Upper lobe of left lung (tissue), 4 donors: ENCODE results near the gene PROSER2.

Experiments
- POLR2A ChIP-seq, 4 donors: fragments of 450-650 bp; IDR thresholded peaks; one replicate each; pipeline ENCODE4 v1.5.1; 2016 to 2017; ENCODE audit warnings: antibody characterized with exemption in 4 of 4, mild to moderate bottlenecking in 2 of 4
- POLR2AphosphoS5 ChIP-seq, 2 donors: sonication (generic); formaldehyde crosslinking; IDR thresholded peaks; one replicate each; pipeline ENCODE4 v1.5.1; 2017; ENCODE audit warnings: antibody characterized with exemption in 2 of 2
- TF ChIP-seq, protein P1 (sequence below), 6 experiments: fragments of 450-650 bp in 4 of 6; fragments of 200-600 bp in 2 of 6; sonication (generic) in 2 of 6; IDR thresholded peaks; one replicate each; pipeline ENCODE4 v1.5.1; 2016 to 2019; ENCODE audit warnings: antibody characterized with exemption in 6 of 6

DNA sequence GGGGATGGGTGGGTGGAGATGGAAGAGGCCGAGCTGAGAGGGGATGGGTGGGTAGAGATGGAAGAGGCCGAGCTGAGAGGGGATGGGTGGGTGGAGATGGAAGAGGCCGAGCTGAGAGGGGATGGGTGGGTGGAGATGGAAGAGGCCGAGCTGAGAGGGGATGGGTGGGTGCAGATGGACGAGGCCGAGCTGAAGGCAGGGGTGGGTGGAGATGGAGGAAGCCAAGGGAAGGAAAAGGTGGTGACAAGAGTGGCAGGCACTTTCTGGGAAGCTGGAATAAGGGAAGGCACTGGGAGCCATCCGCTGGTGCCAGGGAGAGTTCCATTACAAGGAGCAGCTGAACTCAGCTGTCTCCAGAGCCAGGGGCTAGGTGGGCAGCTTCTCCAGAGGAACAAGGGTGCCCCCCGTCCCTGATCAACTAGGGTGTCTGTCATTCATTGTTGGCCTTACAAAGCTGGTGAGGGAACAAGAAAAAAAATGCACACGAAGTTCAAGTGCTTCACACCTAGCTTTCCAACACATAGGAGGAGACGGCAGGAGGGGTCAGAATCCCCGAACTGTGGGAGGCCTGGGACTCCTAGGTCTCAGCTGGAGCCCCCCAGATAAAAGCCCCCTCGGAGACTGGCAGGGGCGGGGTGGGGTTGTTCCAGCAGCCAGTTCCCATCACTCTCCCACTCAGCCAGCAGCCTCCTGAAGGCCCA, 62.4 kb downstream of the PROSER2 start:
- no peak for TF ChIP-seq POLR2A (IDR thresholded peaks at IDR 0.05)
- no peak for TF ChIP-seq POLR2AphosphoS5 (IDR thresholded peaks at IDR 0.05)
- TF ChIP-seq, protein P1, sequence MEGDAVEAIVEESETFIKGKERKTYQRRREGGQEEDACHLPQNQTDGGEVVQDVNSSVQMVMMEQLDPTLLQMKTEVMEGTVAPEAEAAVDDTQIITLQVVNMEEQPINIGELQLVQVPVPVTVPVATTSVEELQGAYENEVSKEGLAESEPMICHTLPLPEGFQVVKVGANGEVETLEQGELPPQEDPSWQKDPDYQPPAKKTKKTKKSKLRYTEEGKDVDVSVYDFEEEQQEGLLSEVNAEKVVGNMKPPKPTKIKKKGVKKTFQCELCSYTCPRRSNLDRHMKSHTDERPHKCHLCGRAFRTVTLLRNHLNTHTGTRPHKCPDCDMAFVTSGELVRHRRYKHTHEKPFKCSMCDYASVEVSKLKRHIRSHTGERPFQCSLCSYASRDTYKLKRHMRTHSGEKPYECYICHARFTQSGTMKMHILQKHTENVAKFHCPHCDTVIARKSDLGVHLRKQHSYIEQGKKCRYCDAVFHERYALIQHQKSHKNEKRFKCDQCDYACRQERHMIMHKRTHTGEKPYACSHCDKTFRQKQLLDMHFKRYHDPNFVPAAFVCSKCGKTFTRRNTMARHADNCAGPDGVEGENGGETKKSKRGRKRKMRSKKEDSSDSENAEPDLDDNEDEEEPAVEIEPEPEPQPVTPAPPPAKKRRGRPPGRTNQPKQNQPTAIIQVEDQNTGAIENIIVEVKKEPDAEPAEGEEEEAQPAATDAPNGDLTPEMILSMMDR (IDR thresholded peaks at IDR 0.05) = no peak
